WTC11 (cell line): Measurements from ENCODE around the gene BTN3A1. TPM values are rescaled to one million over a fixed set of nuclear protein-coding genes. Genes with fewer than 3 reads are reported as not detected.

Source experiments
- ATAC-seq: fragments of 200-7000 bp; cut with Tn5 transposase; 2 replicates; pipeline ENCODE4 v1.10.0; 2021; ENCODE audit warnings: mild to moderate bottlenecking, moderate library complexity
- CTCF ChIA-PET: fragments of 300-600 bp; sonication (Branson Sonifier 250); formaldehyde crosslinking; loops from one replicate; lab custom pipeline; 2021; ENCODE audit warnings: antibody characterized with exemption; lab: Charles Lee
- POLR2A ChIA-PET: fragments of 350-600 bp; sonication (Branson Sonifier 250); formaldehyde crosslinking; loops from one replicate; lab custom pipeline; 2021; ENCODE audit warnings: antibody characterized with exemption; lab: Charles Lee
- DNase-seq: peaks from one replicate; pipeline ENCODE4 v3.0.0; 2021; ENCODE audit warnings: low spot score
- H3K27ac Mint-ChIP-seq: 2 replicates; pipeline ENCODE4 v1.8.0; 2021; ENCODE audit warnings: mixed read lengths
- H3K27me3 Mint-ChIP-seq: 2 replicates; pipeline ENCODE4 v1.8.0; 2021; ENCODE audit warnings: low read depth, mild to moderate bottlenecking, moderate library complexity, mixed read lengths
- H3K36me3 Mint-ChIP-seq: 2 replicates; pipeline ENCODE4 v1.8.0; 2021; ENCODE audit warnings: mixed read lengths
- H3K4me1 Mint-ChIP-seq: 2 replicates; pipeline ENCODE4 v1.8.0; 2022; ENCODE audit warnings: mixed read lengths
- H3K4me3 Mint-ChIP-seq: 2 replicates; pipeline ENCODE4 v1.8.0; 2021; ENCODE audit warnings: mild to moderate bottlenecking, moderate library complexity, mixed read lengths
- H3K9me3 Mint-ChIP-seq: 2 replicates; pipeline ENCODE4 v1.8.0; 2021; ENCODE audit warnings: mixed read lengths
- CBFB ChIP-seq: sonication (generic); formaldehyde crosslinking; IDR thresholded peaks from 2 replicates; pipeline ENCODE4 v1.8.1; 2022; ENCODE audit warnings: mild to moderate bottlenecking, low read depth, missing genetic modification reagents
- ESRRA ChIP-seq: sonication (generic); formaldehyde crosslinking; IDR thresholded peaks from 2 replicates; pipeline ENCODE4 v1.8.1; 2022; ENCODE audit warnings: mild to moderate bottlenecking, missing genetic modification reagents, borderline replicate concordance
- FOXJ3 ChIP-seq: sonication (generic); formaldehyde crosslinking; IDR thresholded peaks from 2 replicates; pipeline ENCODE4 v1.9.0; 2021; ENCODE audit warnings: missing genetic modification reagents, mild to moderate bottlenecking, borderline replicate concordance
- FOXP1 ChIP-seq: sonication (generic); formaldehyde crosslinking; IDR thresholded peaks from 2 replicates; pipeline ENCODE4 v1.8.0; 2022; ENCODE audit warnings: missing genetic modification reagents, mild to moderate bottlenecking, moderate library complexity, borderline replicate concordance
- RELA ChIP-seq: sonication (generic); formaldehyde crosslinking; IDR thresholded peaks from 2 replicates; pipeline ENCODE4 v1.8.1; 2022; ENCODE audit warnings: missing genetic modification reagents, mild to moderate bottlenecking, borderline replicate concordance
- SOX15 ChIP-seq: fragments of 250-450 bp; sonication (Bioruptor Pico); IDR thresholded peaks from 2 replicates; pipeline ENCODE4 v1.9.0; 2021; ENCODE audit warnings: mild to moderate bottlenecking
- SP1 ChIP-seq: sonication (generic); formaldehyde crosslinking; conservative IDR thresholded peaks from 2 replicates; pipeline ENCODE4 v1.8.1; 2022; ENCODE audit warnings: missing genetic modification reagents
- ZNF121 ChIP-seq: sonication (generic); formaldehyde crosslinking; IDR thresholded peaks from 2 replicates; pipeline ENCODE4 v1.8.0; 2023; ENCODE audit warnings: missing genetic modification reagents
- ZNF671 ChIP-seq: fragments of 250-450 bp; sonication (Bioruptor Pico); IDR thresholded peaks from 2 replicates; pipeline ENCODE4 v1.8.0; 2021; ENCODE audit warnings: mild to moderate bottlenecking
- total RNA-seq: library from RNA; stranded (reverse); gene quantifications from 3 replicates; pipeline ENCODE4 v1.2.3, GENCODE V29; 2021
- TF ChIP-seq, protein P1 (sequence below): sonication (generic); formaldehyde crosslinking; conservative IDR thresholded peaks from 2 replicates; pipeline ENCODE4 v1.8.1; 2023; ENCODE audit warnings: mild to moderate bottlenecking, low read depth, missing genetic modification reagents, moderate library complexity
- TF ChIP-seq, protein P2 (sequence below): fragments of 250-450 bp; sonication (Bioruptor Pico); IDR thresholded peaks from 2 replicates; pipeline ENCODE4 v1.9.0; 2021; ENCODE audit warnings: mild to moderate bottlenecking, borderline replicate concordance
- TF ChIP-seq, protein P3 (sequence below): fragments of 250-450 bp; sonication (Bioruptor Pico); IDR thresholded peaks from 2 replicates; pipeline ENCODE4 v2.1.2; 2022; ENCODE audit warnings: mild to moderate bottlenecking, moderate library complexity
- TF ChIP-seq, protein P4 (sequence below): fragments of 200-600 bp; IDR thresholded peaks from 2 replicates; pipeline ENCODE4 v1.8.0; 2022; ENCODE audit warnings: antibody characterized with exemption
- TF ChIP-seq, protein P5 (sequence below): fragments of 250-450 bp; sonication (Bioruptor Pico); IDR thresholded peaks from 2 replicates; pipeline ENCODE4 v1.9.0; 2021; ENCODE audit warnings: moderate library complexity, mild to moderate bottlenecking, inconsistent platforms, borderline replicate concordance

The BTN3A1 gene
- total RNA-seq, 1 experiment from 2014 or later: 4.5 TPM

DNA sequence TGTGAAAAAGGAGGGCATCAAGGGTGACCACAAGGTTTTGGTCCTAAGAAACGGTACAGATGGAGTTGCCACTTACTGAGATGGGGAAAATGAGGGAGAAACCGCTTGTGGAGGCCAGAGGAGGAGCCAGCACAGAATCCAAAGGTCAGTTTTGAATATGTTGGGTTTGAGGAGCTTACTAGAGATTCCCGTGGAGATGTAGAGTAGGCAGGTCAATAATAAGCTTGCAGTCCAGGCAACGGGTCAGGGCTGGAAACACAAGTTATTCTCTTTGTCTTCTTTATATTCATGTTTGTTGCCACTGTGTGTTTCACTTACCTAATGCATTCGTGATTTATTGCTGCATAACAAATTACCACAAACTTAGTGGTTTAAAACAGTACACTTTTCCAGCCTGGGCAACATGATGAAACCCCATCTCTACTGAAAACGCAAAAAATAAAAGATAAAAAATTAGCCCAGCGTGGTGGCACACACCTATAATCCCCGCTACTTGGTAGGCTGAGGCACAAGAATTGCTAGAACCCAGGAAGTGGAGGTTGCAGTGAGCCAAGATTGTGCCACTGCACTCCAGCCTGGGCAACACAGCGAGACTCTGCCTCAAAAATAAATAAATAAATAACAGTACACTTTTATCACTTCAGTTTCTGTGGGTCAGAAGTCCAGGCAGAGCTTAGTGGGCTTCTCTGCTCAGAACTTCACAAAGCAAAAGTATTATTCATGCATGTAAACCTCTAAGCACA is 39.8 kb upstream of the BTN3A1 start:
- CTCF ChIA-PET: no interaction called here

More for the DNA sequence above, 39.8 kb upstream of the BTN3A1 start:
- ATAC-seq: no peak
- TF ChIP-seq, protein P1, sequence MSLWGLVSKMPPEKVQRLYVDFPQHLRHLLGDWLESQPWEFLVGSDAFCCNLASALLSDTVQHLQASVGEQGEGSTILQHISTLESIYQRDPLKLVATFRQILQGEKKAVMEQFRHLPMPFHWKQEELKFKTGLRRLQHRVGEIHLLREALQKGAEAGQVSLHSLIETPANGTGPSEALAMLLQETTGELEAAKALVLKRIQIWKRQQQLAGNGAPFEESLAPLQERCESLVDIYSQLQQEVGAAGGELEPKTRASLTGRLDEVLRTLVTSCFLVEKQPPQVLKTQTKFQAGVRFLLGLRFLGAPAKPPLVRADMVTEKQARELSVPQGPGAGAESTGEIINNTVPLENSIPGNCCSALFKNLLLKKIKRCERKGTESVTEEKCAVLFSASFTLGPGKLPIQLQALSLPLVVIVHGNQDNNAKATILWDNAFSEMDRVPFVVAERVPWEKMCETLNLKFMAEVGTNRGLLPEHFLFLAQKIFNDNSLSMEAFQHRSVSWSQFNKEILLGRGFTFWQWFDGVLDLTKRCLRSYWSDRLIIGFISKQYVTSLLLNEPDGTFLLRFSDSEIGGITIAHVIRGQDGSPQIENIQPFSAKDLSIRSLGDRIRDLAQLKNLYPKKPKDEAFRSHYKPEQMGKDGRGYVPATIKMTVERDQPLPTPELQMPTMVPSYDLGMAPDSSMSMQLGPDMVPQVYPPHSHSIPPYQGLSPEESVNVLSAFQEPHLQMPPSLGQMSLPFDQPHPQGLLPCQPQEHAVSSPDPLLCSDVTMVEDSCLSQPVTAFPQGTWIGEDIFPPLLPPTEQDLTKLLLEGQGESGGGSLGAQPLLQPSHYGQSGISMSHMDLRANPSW (CRISPR knock-in tag): no peak
- TF ChIP-seq FOXJ3 (CRISPR knock-in tag) (no peak), ESRRA (CRISPR knock-in tag) (no peak), SP1 (CRISPR knock-in tag) (no peak), FOXP1 (no peak), SOX15 (CRISPR knock-in tag) (no peak), CBFB (CRISPR knock-in tag) (no peak), ZNF671 (CRISPR knock-in tag) (no peak), RELA (CRISPR knock-in tag) (no peak), ZNF121 (CRISPR knock-in tag) (no peak)
- TF ChIP-seq, protein P2, sequence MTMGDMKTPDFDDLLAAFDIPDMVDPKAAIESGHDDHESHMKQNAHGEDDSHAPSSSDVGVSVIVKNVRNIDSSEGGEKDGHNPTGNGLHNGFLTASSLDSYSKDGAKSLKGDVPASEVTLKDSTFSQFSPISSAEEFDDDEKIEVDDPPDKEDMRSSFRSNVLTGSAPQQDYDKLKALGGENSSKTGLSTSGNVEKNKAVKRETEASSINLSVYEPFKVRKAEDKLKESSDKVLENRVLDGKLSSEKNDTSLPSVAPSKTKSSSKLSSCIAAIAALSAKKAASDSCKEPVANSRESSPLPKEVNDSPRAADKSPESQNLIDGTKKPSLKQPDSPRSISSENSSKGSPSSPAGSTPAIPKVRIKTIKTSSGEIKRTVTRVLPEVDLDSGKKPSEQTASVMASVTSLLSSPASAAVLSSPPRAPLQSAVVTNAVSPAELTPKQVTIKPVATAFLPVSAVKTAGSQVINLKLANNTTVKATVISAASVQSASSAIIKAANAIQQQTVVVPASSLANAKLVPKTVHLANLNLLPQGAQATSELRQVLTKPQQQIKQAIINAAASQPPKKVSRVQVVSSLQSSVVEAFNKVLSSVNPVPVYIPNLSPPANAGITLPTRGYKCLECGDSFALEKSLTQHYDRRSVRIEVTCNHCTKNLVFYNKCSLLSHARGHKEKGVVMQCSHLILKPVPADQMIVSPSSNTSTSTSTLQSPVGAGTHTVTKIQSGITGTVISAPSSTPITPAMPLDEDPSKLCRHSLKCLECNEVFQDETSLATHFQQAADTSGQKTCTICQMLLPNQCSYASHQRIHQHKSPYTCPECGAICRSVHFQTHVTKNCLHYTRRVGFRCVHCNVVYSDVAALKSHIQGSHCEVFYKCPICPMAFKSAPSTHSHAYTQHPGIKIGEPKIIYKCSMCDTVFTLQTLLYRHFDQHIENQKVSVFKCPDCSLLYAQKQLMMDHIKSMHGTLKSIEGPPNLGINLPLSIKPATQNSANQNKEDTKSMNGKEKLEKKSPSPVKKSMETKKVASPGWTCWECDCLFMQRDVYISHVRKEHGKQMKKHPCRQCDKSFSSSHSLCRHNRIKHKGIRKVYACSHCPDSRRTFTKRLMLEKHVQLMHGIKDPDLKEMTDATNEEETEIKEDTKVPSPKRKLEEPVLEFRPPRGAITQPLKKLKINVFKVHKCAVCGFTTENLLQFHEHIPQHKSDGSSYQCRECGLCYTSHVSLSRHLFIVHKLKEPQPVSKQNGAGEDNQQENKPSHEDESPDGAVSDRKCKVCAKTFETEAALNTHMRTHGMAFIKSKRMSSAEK: no peak
- TF ChIP-seq, protein P3, sequence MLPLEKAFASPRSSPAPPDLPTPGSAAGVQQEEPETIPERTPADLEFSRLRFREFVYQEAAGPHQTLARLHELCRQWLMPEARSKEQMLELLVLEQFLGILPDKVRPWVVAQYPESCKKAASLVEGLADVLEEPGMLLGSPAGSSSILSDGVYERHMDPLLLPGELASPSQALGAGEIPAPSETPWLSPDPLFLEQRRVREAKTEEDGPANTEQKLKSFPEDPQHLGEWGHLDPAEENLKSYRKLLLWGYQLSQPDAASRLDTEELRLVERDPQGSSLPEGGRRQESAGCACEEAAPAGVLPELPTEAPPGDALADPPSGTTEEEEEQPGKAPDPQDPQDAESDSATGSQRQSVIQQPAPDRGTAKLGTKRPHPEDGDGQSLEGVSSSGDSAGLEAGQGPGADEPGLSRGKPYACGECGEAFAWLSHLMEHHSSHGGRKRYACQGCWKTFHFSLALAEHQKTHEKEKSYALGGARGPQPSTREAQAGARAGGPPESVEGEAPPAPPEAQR (CRISPR knock-in tag): no peak
- TF ChIP-seq, protein P4, sequence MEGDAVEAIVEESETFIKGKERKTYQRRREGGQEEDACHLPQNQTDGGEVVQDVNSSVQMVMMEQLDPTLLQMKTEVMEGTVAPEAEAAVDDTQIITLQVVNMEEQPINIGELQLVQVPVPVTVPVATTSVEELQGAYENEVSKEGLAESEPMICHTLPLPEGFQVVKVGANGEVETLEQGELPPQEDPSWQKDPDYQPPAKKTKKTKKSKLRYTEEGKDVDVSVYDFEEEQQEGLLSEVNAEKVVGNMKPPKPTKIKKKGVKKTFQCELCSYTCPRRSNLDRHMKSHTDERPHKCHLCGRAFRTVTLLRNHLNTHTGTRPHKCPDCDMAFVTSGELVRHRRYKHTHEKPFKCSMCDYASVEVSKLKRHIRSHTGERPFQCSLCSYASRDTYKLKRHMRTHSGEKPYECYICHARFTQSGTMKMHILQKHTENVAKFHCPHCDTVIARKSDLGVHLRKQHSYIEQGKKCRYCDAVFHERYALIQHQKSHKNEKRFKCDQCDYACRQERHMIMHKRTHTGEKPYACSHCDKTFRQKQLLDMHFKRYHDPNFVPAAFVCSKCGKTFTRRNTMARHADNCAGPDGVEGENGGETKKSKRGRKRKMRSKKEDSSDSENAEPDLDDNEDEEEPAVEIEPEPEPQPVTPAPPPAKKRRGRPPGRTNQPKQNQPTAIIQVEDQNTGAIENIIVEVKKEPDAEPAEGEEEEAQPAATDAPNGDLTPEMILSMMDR: no peak
- TF ChIP-seq, protein P5, sequence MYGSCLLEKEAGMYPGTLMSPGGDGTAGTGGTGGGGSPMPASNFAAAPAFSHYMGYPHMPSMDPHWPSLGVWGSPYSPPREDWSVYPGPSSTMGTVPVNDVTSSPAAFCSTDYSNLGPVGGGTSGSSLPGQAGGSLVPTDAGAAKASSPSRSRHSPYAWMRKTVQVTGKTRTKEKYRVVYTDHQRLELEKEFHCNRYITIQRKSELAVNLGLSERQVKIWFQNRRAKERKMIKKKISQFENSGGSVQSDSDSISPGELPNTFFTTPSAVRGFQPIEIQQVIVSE: no peak
- TF ChIP-seq, all 79 proteins: peak for 0
- H3K4me3 Mint-ChIP-seq: no peak overlapping the region
- H3K9me3 Mint-ChIP-seq: no peaks in the 10 kb centered on the region
- no peak overlapping the region for H3K27ac Mint-ChIP-seq
- H3K27me3 Mint-ChIP-seq: no peaks in the 10 kb centered on the region; the same call in 1 of the 2 replicates
- DNase-seq: no peak
- H3K4me1 Mint-ChIP-seq: no peaks in the 10 kb centered on the region
- POLR2A ChIA-PET: no interaction called here
- H3K36me3 Mint-ChIP-seq: no peaks in the 10 kb centered on the region
